ENCODE results near the gene TST.

TST gene

GRCh38 chr22:37063431-37064420, 44.5 kb upstream of the TST start:
- TF ChIP-seq CTCF (IDR thresholded peaks at IDR 0.05; ENCODE audit: extremely low read depth, missing control alignments), result no peak
- DNase-seq (ENCODE audit: low spot score), result no peak

- no peak for DNase-seq (ENCODE audit: low spot score)
- TF ChIP-seq CTCF (IDR thresholded peaks at IDR 0.05; ENCODE audit: extremely low read depth, missing control alignments), result no peak
Observed at GRCh38 chr22:37062702-37063381, 43.6 kb upstream of the TST start.

- TF ChIP-seq CTCF (IDR thresholded peaks at IDR 0.05; ENCODE audit: extremely low read depth, missing control alignments), result no peak
- DNase-seq (ENCODE audit: low spot score), result no peak
Observed at GRCh38 chr22:37062376-37062675, 43.1 kb upstream of the TST start.

- DNase-seq (ENCODE audit: low spot score), result no peak
- no peak for TF ChIP-seq CTCF (IDR thresholded peaks at IDR 0.05; ENCODE audit: extremely low read depth, missing control alignments)
Observed at GRCh38 chr22:37061611-37062375, 42.5 kb upstream of the TST start.

- no peak for TF ChIP-seq CTCF (IDR thresholded peaks at IDR 0.05; ENCODE audit: extremely low read depth, missing control alignments)
- peak; percentile 81 for DNase-seq (ENCODE audit: low spot score)
Observed at GRCh38 chr22:37060801-37061610, 41.8 kb upstream of the TST start.

- no peak for DNase-seq (ENCODE audit: low spot score)
- no peak for TF ChIP-seq CTCF (IDR thresholded peaks at IDR 0.05; ENCODE audit: extremely low read depth, missing control alignments)
Observed at GRCh38 chr22:37059876-37060449, 40.7 kb upstream of the TST start.

Data from GM20000 (cell line).